Keratinocyte (primary cell): ENCODE measurements around the gene CRACR2A. TPM values are rescaled to one million over a fixed set of nuclear protein-coding genes. Genes with fewer than 3 reads are reported as not detected.

Experiments
- DNase-seq: peaks from one replicate; pipeline ENCODE4 v3.0.0-alpha.2; 2011; ENCODE audit warnings: low read depth, missing footprints, low spot score
- FAIRE-seq: peaks from 2 replicates; lab custom pipeline; 2011; peaks lifted over from hg19 to GRCh38; lab: Jason Lieb, UNC
- H2AFZ ChIP-seq: 2 replicates; pipeline ENCODE4 v1.6.0; 2012; ENCODE audit warnings: low read length, control low read depth, inconsistent platforms; ENCODE audit not compliant: control insufficient read depth
- H3K27ac ChIP-seq: 2 replicates; pipeline ENCODE4 v1.5.1; 2011; ENCODE audit warnings: low read length; ENCODE audit not compliant: control insufficient read depth, insufficient read depth
- H3K27me3 ChIP-seq: 3 replicates; pipeline ENCODE4 v1.6.0; 2011; ENCODE audit warnings: low read length; ENCODE audit not compliant: control insufficient read depth, insufficient read depth; ENCODE audit errors: extremely low read depth
- H3K36me3 ChIP-seq, 2 experiments: 2 replicates in 1 of 2; 3 replicates in 1 of 2; pipeline ENCODE4 v1.5.1; 2011; ENCODE audit warnings: low read length in 2 of 2, mild to moderate bottlenecking in 1 of 2; ENCODE audit not compliant: control insufficient read depth in 2 of 2, insufficient read depth in 2 of 2; ENCODE audit errors: extremely low read depth in 1 of 2
- H3K4me1 ChIP-seq: 3 replicates; pipeline ENCODE4 v1.5.1; 2011; ENCODE audit warnings: low read length; ENCODE audit not compliant: control insufficient read depth, insufficient read depth; ENCODE audit errors: extremely low read depth
- H3K4me2 ChIP-seq: 3 replicates; pipeline ENCODE4 v1.6.0; 2011; ENCODE audit warnings: low read depth, low read length; ENCODE audit not compliant: control insufficient read depth, insufficient read depth; ENCODE audit errors: extremely low read depth
- H3K4me3 ChIP-seq, 3 experiments: fragments of 200-600 bp in 1 of 3; sonication (generic) in 1 of 3; 2 replicates in 2 of 3; 3 replicates in 1 of 3; pipeline ENCODE4 v1.5.1; 2011 to 2016; ENCODE audit warnings: low read length in 3 of 3, mild to moderate bottlenecking in 3 of 3, control low read depth in 2 of 3, inconsistent platforms in 1 of 3, low read depth in 1 of 3, mixed read lengths in 1 of 3, mixed run types in 1 of 3, moderate library complexity in 1 of 3; ENCODE audit not compliant: control insufficient read depth in 2 of 3, insufficient read depth in 2 of 3; ENCODE audit errors: extremely low read depth in 1 of 3
- H3K79me2 ChIP-seq: 2 replicates; pipeline ENCODE4 v1.6.0; 2012; ENCODE audit warnings: low read length; ENCODE audit not compliant: control insufficient read depth, insufficient read depth
- H3K9ac ChIP-seq: 3 replicates; pipeline ENCODE4 v1.6.0; 2011; ENCODE audit warnings: low read length; ENCODE audit not compliant: control insufficient read depth, insufficient read depth; ENCODE audit errors: extremely low read depth
- H3K9me1 ChIP-seq: 3 replicates; pipeline ENCODE4 v1.6.0; 2011; ENCODE audit warnings: low read length; ENCODE audit not compliant: control insufficient read depth, insufficient read depth; ENCODE audit errors: extremely low read depth
- H3K9me3 ChIP-seq: 2 replicates; pipeline ENCODE4 v1.5.1; 2012; ENCODE audit warnings: low read depth, low read length; ENCODE audit not compliant: control insufficient read depth
- H4K20me1 ChIP-seq: 3 replicates; pipeline ENCODE4 v1.6.0; 2011; ENCODE audit warnings: low read length; ENCODE audit not compliant: control insufficient read depth, insufficient read depth; ENCODE audit errors: extremely low read depth
- EZH2 ChIP-seq: IDR thresholded peaks from one replicate; pipeline ENCODE4 v1.6.1; 2012; ENCODE audit warnings: inconsistent platforms, mild to moderate bottlenecking, low read length, moderate library complexity
- dilution Hi-C: fragments of 300-500 bp; cut with MboI; formaldehyde crosslinking; loops from one replicate; pipeline ENCODE4 v1.7.0; 2020; ENCODE audit warnings: low sequenced_read_pairs; ENCODE audit not compliant: extremely low pct_ligation_motif_present
- polyA plus RNA-seq, 5 experiments: library from polyadenylated mRNA; depleted of rRNA in 3 of 5; stranded (reverse) in 3 of 5; stranded (forward) in 1 of 5; unstranded in 1 of 5; fragments of >200 nt; gene quantifications; 1 replicate in 1 of 5; 2 replicates in 3 of 5; 3 replicates in 1 of 5; pipeline versions ENCODE4 v1.2.1 to v1.2.3, GENCODE V29; 2011 to 2012; ENCODE audit warnings: missing spikeins in 2 of 5, low read depth in 1 of 5, low replicate concordance in 1 of 5
- TF ChIP-seq, protein P1 (sequence below), 3 experiments: IDR thresholded peaks in 1 of 3; conservative IDR thresholded peaks in 1 of 3; optimal IDR thresholded peaks in 1 of 3; 2 replicates in 2 of 3; 3 replicates in 1 of 3; pipeline versions ENCODE3 to v1.5.1; 2011; ENCODE audit warnings: low read length in 3 of 3, mild to moderate bottlenecking in 3 of 3, moderate library complexity in 2 of 3, control low read depth in 1 of 3, inconsistent platforms in 1 of 3; ENCODE audit not compliant: insufficient read depth in 2 of 3; ENCODE audit errors: extremely low read depth in 1 of 3

The CRACR2A gene
- polyA plus RNA-seq, 1 donor (not counting 4 experiments of a cell fraction or from before 2014, with no cell fraction given), result 0.30 TPM

DNA sequence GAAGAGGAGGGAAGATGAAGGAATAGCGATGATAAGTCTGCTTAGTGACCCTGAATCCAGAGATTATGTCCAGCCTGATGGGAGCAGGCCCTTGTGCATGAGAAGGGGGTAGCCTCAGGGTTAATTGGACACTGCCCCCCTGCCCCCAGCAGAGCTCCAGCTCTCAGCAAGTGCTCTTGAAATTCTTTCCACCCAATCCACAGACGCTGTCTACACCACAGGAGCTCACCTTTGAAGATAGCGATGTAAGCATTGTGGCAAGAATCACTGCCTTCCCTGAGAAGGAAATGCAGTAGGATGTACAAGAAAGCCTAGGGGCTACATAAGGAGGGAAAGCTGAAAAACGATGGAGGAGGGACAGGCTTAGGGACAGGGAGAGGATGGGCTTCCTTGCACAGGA lies 39.4 kb downstream of the CRACR2A start:
- dilution Hi-C loops, result no loop called here
- H3K9me1 ChIP-seq, result no peaks in the 10 kb centered on the region
- no peaks in the 10 kb centered on the region for H4K20me1 ChIP-seq
- H3K36me3 ChIP-seq, result no peaks in the 10 kb centered on the region
- H3K79me2 ChIP-seq, result no peaks in the 10 kb centered on the region
- H2AFZ ChIP-seq, result no peak overlapping the region
- no peaks in the 10 kb centered on the region for H3K9me3 ChIP-seq
- DNase-seq, result no peak
- H3K4me3 ChIP-seq, result no peak overlapping the region
- H3K27ac ChIP-seq, result no peak overlapping the region
- TF ChIP-seq, protein P1, sequence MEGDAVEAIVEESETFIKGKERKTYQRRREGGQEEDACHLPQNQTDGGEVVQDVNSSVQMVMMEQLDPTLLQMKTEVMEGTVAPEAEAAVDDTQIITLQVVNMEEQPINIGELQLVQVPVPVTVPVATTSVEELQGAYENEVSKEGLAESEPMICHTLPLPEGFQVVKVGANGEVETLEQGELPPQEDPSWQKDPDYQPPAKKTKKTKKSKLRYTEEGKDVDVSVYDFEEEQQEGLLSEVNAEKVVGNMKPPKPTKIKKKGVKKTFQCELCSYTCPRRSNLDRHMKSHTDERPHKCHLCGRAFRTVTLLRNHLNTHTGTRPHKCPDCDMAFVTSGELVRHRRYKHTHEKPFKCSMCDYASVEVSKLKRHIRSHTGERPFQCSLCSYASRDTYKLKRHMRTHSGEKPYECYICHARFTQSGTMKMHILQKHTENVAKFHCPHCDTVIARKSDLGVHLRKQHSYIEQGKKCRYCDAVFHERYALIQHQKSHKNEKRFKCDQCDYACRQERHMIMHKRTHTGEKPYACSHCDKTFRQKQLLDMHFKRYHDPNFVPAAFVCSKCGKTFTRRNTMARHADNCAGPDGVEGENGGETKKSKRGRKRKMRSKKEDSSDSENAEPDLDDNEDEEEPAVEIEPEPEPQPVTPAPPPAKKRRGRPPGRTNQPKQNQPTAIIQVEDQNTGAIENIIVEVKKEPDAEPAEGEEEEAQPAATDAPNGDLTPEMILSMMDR (optimal IDR thresholded peaks at IDR 0.05 in 1 of 3, IDR thresholded peaks at IDR 0.05 in 1 of 3, conservative IDR thresholded peaks at IDR 0.05 in 1 of 3; ENCODE audit: extremely low read depth in 1 of 3, insufficient read depth in 2 of 3, low read length in 3 of 3), result no peak
- no peak for TF ChIP-seq EZH2
- no peak overlapping the region for H3K9ac ChIP-seq
- FAIRE-seq, result no peak
- H3K4me2 ChIP-seq, result no peak overlapping the region
- peaks cover 4% of the 10 kb centered on the region for H3K27me3 ChIP-seq
- no peaks in the 10 kb centered on the region for H3K4me1 ChIP-seq

DNA sequence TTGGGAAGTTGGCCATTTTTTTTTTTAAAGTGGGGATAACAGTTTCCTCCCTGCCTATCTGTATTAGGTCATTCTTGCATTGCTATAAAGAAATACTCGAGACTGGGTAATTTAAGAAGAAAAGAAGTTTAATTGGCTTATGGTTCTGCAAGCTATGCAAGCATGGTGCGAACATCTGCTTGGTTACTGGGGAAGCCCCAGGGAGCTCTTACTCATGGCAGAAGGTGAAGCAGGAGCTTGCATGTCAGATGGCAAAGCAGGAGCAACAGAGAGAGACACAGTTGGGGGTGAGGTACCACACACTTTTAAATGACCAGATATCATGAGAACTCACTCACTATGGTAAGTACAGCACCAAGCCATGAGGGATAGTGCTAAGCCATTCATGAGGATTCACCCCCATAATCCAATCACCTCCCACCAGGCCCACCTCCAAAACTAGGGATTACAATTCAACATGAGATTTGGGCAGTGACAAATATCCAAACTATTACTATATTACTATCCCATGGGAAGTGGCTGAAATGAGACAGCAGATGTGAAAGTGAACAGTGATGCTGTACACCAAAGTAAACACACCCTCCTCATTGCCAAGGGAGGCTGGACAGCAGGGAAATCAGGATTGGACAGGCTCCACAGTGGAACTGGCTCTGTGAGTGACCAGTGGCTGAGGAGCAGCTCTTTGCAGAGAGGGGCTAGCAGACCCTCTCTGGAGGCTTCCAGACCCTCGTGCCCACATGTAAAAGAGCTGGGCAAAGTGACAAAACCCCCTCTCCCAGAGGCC lies 40.5 kb downstream of the CRACR2A start:
- H3K4me1 ChIP-seq, result no peaks in the 10 kb centered on the region
- H3K4me2 ChIP-seq, result no peak overlapping the region
- no peak for TF ChIP-seq EZH2
- TF ChIP-seq, protein P1 (optimal IDR thresholded peaks at IDR 0.05 in 1 of 3, IDR thresholded peaks at IDR 0.05 in 1 of 3, conservative IDR thresholded peaks at IDR 0.05 in 1 of 3; ENCODE audit: extremely low read depth in 1 of 3, insufficient read depth in 2 of 3, low read length in 3 of 3), result no peak
- no peak overlapping the region for H3K4me3 ChIP-seq
- H3K27ac ChIP-seq, result no peak overlapping the region
- FAIRE-seq, result no peak
- H2AFZ ChIP-seq, result no peak overlapping the region
- no peak for DNase-seq
- no peaks in the 10 kb centered on the region for H3K9me3 ChIP-seq
- peaks cover 4% of the 10 kb centered on the region for H3K27me3 ChIP-seq
- no peak overlapping the region for H3K9ac ChIP-seq
- no peaks in the 10 kb centered on the region for H3K79me2 ChIP-seq
- no peaks in the 10 kb centered on the region for H3K36me3 ChIP-seq
- H4K20me1 ChIP-seq, result no peaks in the 10 kb centered on the region
- H3K9me1 ChIP-seq, result no peaks in the 10 kb centered on the region
- dilution Hi-C loops, result no loop called here
